HPDE6-E6E7 (cell line): ENCODE data around the gene MRPL24.
"Not testable (repeated sequence)": the region's sequence is repeated elsewhere in the genome, so short reads cannot be mapped to it uniquely, and the experiment has no call there.

Source experiments
- DNase-seq: peaks from one replicate; pipeline ENCODE4 v3.0.0; 2011; ENCODE audit warnings: missing footprints; ENCODE audit errors: extremely low spot score

MRPL24 gene

GRCh38 chr1:156740741-156741480, at the start of gene MRPL24:
Gene MRPL24 (minus strand): TSS chr1:156741088. CDS start chr1:156738704, 2,384 bp downstream.
- peak; percentile 93 for DNase-seq

DNA sequence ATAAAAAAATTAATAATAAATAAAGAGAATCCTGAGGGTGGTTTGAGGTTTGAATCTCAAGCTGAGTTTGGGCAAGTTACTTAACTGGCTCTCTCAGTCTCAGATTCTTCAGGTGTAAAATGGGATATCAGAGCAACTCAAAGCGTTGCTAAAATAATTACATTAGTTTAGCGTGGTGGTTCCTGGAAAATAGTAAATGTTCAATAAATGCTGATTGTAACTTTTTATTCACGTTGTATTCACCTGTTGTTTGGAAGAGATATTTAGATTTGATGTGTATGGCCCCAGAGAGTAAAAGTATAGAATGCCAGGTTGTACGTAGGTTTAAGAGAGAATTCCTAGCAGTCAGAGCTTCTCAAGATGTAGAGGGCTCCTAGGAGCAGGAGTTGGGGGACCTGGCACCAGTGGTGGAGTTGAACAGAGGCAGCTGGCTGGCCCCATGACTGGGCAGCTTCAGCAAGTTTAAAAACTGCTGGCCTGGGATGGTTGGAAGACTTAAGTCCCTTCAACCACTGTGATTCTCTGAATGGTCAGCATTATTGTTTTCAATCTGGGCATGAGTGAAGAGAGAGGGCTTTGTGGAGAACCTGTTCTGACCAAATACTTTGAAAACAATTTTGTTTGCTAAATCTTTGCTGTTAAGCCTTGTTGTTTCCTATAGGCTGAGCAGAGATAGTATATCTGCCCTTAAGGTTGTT, 48.9 kb upstream of the MRPL24 start:
- DNase-seq, result no peak

DNA sequence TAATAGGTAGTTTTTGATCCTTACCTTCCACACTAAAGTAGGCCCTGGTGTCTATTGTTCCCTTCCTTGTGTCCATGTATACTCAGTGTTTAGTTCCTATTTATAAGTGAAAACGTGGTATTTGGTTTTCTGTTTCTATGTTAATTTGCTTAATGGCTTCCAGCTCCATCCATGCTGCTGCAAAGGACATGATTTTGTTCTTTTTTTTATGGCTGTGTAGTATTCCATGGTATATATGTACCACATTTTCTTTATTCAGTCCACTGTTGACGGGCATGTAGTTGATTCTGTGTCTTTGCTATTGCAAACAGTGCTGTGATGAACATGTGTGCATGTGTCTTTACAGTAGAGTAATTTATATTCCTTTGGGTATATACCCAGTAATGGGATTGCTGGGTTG, 47.2 kb upstream of the MRPL24 start:
- DNase-seq, result no peak

DNA sequence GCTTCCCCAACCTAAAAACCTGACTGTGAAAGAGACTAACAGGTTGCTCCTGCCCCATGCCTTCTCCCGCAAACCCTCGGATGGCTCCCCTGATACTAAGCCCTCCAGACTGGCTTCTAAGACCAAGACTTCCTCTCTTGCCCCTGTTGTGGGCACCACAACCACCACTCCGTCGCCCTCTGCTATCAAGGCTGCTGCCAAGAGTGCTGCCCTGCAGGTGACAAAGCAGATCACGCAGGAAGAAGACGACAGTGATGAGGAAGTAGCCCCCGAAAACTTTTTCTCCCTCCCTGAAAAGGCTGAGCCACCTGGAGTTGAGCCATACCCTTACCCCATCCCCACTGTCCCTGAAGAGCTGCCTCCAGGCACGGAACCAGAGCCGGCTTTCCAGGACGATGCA, 45.8 kb upstream of the MRPL24 start:
- no peak for DNase-seq

DNA sequence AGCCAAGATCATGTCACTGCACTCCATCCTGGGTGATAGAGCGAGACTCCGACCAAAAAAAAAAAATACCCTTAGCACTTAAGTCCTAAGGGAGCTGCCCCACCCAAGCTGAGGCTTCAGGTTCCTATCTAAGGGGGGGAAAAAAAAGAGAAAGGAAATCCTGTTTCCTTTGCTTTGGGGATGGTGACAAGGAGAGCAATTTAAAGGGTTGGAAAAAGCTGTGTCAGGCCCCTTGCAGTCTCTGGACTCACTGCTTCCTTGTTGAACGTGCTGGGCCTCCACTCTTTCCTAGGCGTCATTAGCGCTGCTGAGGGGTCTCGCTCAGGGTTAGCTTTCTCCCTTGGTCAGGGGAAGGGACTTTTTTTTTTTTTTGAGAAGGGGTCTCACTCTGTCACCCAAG, 44.6 kb upstream of the MRPL24 start:
- no peak for DNase-seq

DNA sequence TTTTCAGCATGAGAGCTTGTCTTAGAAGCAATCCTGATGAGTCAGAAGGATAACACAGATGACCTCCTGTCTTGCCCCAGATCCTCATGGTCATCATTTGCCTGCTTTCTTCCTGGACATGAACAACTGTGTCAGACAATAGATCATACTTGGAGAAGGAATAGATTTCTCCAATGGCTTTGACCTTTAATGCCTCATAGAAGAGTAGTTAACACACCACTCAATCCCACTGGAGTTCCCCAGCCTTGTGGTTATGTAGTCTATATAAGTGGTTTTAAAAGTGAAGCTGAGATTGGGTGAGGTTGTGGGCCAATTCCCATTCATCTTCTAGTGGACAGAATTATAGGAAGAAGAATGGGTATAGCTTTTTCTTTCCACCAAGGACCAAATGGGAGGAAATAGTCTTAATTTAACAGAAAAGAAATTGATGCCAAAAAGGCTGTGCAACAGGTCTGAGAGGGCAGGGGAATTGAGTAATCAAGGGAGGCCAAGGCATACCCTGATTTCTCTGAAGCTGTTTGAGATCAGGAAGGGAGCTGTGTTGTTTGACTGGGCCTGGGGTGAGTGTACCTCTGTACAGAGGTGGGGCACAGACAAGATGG, 40.8 kb upstream of the MRPL24 start:
- no peak for DNase-seq

DNA sequence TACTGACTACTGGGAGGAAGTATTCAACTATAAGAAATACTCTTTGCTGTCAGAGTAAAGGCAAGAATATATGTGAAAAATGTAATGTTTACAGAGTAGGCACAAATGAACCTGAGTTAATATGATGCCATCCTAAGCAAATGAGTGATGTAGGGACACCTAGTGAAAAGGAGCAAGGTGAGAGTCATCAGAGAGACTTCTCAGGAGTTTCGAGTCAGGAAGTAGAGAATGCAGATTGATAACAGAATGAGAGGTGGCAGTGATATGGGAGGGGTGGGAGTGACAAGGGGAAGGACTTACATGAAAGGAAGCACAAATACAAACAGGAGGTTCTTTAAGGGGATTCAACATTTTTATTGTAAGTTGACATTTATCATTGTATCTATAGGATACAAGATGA, 36.7 kb upstream of the MRPL24 start:
- DNase-seq, result no peak

DNA sequence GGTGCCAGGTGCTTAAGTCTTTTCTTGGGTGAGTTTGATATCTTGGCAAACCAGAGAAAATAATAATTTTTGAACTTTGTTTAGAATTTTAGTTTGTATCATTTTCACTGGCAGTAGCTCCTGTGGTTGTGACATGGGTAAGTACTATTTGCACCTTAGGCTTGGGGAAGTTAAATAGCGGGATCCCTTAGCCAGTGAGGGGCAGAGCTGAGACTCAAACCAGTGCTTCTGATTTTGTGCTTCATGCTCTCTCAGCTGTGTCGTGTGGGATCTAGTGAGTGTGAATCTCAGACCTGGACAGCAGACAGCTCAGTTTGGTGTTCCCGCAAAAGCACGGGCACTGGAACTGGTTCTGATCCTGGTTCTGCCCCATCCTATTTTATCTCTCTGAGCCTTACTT, 36.1 kb upstream of the MRPL24 start:
- DNase-seq, result no peak

DNA sequence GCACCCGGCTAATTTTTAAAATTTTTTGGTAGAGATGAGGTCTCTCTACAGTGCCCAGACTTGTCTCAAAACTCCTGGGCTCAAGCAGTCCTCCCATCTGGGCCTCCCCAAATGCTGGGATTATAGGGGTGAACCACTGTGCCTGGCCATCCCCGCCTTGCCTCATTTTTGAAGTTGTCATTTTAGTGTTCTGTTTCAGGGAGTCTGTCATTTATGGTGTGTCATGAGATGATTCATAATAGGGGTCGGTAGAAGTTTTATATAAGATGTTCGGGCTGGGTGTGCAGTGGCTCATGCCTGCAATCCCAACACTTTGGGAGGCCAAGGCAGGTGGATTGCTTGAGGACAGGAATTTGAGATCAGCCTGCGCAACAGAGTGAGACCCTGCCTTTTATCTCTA, 34.9 kb upstream of the MRPL24 start:
- no peak for DNase-seq

GRCh38 chr1:156773607-156774006, 32.7 kb upstream of the MRPL24 start:
- DNase-seq, result no peak

GRCh38 chr1:156772728-156773497, 32.0 kb upstream of the MRPL24 start:
- DNase-seq, result no peak

DNA sequence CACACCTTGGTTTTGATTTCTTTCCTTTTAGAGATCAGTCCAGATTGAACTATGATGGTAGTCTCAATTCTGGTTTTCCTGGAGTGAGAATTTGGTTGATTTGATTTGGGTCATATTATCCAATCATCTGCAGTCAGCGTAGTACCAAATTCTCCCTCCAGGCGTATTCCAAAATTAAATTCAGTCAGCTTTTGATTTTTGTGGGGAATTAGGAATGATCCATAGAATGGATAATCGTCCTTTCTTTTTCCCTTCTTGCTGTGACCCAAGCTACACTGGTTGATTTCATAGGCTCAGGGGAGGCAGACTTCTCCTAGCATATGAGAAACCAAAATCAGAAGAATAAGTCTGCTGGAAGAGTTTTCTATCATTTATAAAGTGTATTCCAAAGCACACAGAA, 31.3 kb upstream of the MRPL24 start:
- no peak for DNase-seq

DNA sequence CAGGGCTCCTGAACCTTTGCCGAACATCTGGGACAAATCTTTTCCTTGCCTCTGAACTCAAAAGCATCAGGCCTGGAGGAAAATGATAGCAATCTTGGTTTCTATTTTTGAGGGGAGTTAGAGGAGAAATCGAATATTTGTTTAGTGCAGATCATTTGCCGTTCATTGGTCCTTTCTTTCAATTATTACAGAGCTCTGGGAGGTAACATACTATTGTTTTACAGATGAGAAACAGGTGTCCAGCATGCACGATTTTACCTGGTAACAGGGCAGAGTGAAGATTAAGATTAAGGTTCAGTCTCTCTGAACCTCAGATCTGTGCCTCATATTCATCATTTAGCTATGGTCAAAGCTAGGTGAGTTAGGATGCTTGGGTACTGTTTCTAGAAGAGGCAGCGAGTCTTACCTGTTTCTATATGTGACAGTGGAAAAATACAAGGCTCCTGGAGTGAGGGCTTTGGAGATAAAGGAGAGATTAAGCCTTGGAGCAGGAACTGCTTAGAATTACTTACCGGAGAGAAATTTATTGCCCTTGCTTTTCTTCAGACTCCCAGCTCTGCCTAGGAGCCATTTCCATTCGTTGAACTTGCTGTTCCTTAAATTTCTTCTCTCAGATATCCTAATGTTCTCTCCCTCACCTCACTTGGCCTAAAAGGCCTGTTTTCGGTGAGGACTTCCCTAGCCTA, 27.9 kb upstream of the MRPL24 start:
- DNase-seq, result no peak

DNA sequence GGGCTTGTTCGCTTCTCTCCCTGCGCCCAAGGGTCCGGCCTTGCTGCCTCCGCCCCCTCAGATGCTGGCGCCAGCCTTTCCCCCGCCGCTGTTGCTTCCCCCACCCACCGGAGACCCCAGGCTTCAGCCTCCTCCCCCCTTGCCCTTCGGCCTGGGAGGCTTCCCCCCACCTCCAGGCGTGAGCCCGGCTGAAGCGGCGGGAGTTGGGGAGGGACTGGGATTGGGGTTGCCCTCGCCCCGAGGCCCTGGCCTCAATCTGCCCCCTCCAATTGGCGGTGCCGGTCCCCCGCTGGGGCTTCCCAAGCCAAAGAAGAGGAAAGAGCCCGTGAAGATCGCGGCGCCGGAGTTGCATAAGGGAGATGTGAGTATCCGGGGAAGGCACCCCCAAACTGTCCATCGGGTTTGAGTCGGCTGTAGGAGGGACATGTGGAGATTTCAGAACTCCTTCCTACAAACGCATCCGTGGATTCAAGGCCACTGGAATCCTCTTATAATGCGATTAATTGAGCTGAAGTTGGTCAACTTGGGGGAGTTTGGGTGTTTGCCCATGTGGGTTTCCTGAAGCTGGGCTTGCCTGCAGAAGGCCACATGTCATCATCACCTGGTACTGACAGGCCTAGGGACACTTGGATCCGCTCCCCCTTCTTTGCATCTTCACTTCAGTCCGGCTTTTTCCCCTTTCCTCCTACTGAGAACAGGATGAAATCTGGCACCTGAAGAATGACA, 27.2 kb upstream of the MRPL24 start:
- no peak for DNase-seq

- DNase-seq, result peak; percentile 97
These were observed 26.4 kb upstream of the MRPL24 start, which contains the start of gene PRCC for GRCh38 chr1:156767101-156767878. Gene PRCC (plus strand): TSS chr1:156767535. CDS start chr1:156767772, 237 bp downstream.

- no peak for DNase-seq
These were observed 25.6 kb upstream of the MRPL24 start for GRCh38 chr1:156766298-156767100.

GRCh38 chr1:156765666-156766065, 24.8 kb upstream of the MRPL24 start:
- DNase-seq, result no peak

- not testable (repeated sequence) for DNase-seq
These were observed 24.2 kb upstream of the MRPL24 start for GRCh38 chr1:156765136-156765535.

DNA sequence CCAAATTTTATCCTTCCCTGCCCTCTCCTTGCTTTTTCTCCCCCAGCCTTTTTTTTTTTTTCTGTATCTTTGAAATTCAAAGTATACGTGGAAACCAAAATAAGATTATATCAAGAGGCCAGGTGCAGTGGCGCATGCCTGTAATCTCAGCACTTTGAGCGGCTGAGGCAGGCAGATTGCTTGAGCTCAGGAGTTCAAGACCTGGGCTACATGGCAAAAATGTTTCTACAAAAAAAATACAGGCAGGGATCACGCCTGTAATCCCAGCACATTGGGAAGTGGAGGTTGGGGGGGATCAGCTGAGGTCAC, 19.9 kb upstream of the MRPL24 start:
- DNase-seq, result no peak
